ENCODE data around the gene IL17C.

DNA sequence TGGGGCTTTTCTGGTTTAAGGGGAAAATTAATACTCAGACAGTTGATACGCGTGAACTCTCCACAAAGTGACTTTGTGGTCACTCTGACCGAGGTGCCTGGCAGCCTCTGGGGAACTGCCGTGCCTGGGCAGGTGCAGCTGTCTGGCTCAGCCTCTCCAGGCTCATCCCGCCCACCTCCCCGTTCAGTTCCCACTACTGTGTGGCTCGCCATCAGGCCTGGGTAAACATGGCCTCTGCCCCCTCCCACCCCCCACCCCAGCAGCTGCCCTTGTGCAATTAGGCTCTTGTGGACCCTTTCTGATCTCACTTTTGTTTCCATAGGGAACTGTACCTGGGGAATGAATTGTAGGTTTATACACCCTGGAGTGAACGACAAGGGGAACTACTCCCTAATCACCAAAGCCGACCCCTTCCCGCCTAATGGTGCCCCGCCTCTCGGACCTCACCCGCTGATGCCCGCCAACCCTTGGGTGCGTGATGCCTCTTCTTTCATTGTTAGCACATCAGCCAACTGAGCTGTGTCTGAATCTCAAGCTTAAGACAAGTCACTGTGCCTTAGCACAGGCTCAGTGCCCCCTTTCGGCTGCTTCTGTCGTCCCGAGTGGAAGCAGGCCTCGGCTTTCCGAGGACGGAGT lies 40.4 kb upstream of the IL17C start:
- no peak for TF ChIP-seq SREBF2 (IDR thresholded peaks at IDR 0.05)
- no peak for TF ChIP-seq MYC (IDR thresholded peaks at IDR 0.05; ENCODE audit: borderline replicate concordance, low read length)
- no peak for TF ChIP-seq RCOR1 (IDR thresholded peaks at IDR 0.05; ENCODE audit: low read depth, low read length)
- TF ChIP-seq MAX (IDR thresholded peaks at IDR 0.05): no peak
- TF ChIP-seq POLR2A (IDR thresholded peaks at IDR 0.05; ENCODE audit: low read length): no peak
- no peak for TF ChIP-seq RFX5 (IDR thresholded peaks at IDR 0.05)
- no peak for TF ChIP-seq MAZ (IDR thresholded peaks at IDR 0.05; ENCODE audit: borderline replicate concordance, low read depth, low read length)
- TF ChIP-seq ZFP36 (IDR thresholded peaks at IDR 0.05; ENCODE audit: borderline replicate concordance, partially characterized antibody): no peak

All from A549 (cell line).